Uterus (tissue), 2 donors: Measurements from ENCODE around the gene LHFPL6.

Experiments
- POLR2A ChIP-seq, 2 donors: fragments of 450-650 bp; IDR thresholded peaks; one replicate each; pipeline ENCODE4 v1.6.1; 2016; ENCODE audit warnings: antibody characterized with exemption in 2 of 2, mild to moderate bottlenecking in 1 of 2, moderate library complexity in 1 of 2
- TF ChIP-seq, protein P1 (sequence below), 4 experiments: fragments of 200-600 bp in 2 of 4; fragments of 450-650 bp in 2 of 4; sonication (generic) in 2 of 4; IDR thresholded peaks; one replicate each; pipeline ENCODE4 v1.5.1; 2016 to 2019; ENCODE audit warnings: antibody characterized with exemption in 4 of 4, mild to moderate bottlenecking in 2 of 4, moderate library complexity in 1 of 4

DNA sequence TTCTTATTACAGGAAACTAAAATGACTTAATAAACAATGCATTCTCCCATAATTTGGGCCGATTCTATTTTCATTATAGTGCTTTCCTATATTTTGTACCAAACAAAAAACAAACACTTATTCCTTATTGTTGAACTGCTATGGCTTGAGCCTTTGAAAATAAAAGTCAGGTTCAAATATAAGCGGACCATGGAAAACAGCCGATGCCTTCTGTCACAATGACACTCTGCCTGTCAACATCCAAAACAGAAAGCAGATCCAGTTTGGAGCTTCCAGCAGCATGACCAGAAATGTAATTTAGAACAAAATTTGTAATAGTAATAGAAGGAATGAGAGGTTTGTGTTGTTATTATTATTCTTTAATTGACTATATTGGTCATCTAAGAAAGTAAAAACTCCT is 194.5 kb downstream of the LHFPL6 start:
- TF ChIP-seq, protein P1, sequence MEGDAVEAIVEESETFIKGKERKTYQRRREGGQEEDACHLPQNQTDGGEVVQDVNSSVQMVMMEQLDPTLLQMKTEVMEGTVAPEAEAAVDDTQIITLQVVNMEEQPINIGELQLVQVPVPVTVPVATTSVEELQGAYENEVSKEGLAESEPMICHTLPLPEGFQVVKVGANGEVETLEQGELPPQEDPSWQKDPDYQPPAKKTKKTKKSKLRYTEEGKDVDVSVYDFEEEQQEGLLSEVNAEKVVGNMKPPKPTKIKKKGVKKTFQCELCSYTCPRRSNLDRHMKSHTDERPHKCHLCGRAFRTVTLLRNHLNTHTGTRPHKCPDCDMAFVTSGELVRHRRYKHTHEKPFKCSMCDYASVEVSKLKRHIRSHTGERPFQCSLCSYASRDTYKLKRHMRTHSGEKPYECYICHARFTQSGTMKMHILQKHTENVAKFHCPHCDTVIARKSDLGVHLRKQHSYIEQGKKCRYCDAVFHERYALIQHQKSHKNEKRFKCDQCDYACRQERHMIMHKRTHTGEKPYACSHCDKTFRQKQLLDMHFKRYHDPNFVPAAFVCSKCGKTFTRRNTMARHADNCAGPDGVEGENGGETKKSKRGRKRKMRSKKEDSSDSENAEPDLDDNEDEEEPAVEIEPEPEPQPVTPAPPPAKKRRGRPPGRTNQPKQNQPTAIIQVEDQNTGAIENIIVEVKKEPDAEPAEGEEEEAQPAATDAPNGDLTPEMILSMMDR (IDR thresholded peaks at IDR 0.05), result no peak
- no peak for TF ChIP-seq POLR2A (IDR thresholded peaks at IDR 0.05)
